Measurements from ENCODE around the gene MAPKAPK2. TPM values are rescaled to one million over a fixed set of nuclear protein-coding genes. Genes with fewer than 3 reads are reported as not detected.

The MAPKAPK2 gene
- total and polyA plus RNA-seq, 2 of the 13 experiments (the other 11 are each of a cell fraction or from before 2014, with no cell fraction given) = 16.6 to 34.0 TPM

DNA sequence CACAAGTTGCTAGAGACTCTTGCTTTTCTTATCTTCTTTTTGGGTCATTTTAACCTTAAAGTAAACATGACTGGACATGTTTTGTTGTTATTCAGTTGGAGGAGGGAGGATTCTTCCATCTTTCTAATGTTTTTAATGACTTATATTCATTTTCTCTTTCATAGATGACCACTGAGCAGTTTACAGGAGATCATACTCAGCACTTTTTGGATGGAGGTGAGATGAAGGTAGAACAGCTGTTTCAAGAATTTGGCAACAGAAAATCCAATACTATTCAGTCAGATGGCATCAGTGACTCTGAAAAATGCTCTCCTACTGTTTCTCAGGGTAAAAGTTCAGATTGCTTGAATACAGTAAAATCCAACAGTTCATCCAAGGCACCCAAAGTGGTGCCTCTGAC is 37.5 kb upstream of the MAPKAPK2 start:
- intact Hi-C loops (cut with micrococcal nuclease; ENCODE audit: unreplicated experiment) = no loop called here
- Histone ChIP-seq H3K4me3 (replicated peaks in 1 of 3; ENCODE audit: insufficient read depth in 1 of 3, low read depth in 2 of 3, low read length in 3 of 3) (no peak overlapping the region), H3K79me2 (ENCODE audit: insufficient read depth, low read length) (no peaks in the 10 kb centered on the region), H3K9me3 (ENCODE audit: low read length) (no peaks in the 10 kb centered on the region), H3K27me3 (ENCODE audit: control insufficient read depth in 1 of 2, insufficient read depth in 2 of 2, low read length in 2 of 2) (no peaks in the 10 kb centered on the region), H3K9ac (ENCODE audit: insufficient read depth, low read depth, low read length) (no peak overlapping the region), H3K4me2 (ENCODE audit: low read depth, low read length) (no peak overlapping the region), H4K20me1 (ENCODE audit: insufficient read depth, low read length) (no peaks in the 10 kb centered on the region), H3K36me3 (replicated peaks in 1 of 2; ENCODE audit: control insufficient read depth in 1 of 2, insufficient read depth in 2 of 2, low read length in 2 of 2) (peaks cover 0 to 7% of the 10 kb centered on the region in 2 experiments; a peak in 1 of 5 replicates), H3K27ac (ENCODE audit: extremely low read length, insufficient read depth, low read length) (no peak overlapping the region), H3K4me1 (ENCODE audit: insufficient read depth, low read length) (no peaks in the 10 kb centered on the region), H2AFZ (ENCODE audit: low read length) (no peak overlapping the region)
- ChIA-PET POLR2A (no interaction called here), CTCF (ENCODE audit: low intra/inter-chr PET ratio, low total read pairs) (no interaction called here)
- ATAC-seq (no peak), DNase-seq (ENCODE audit: low spot score) (no peak), FAIRE-seq (no peak)
- BruUV-seq (replicated peaks) = no TSS peak
- in situ Hi-C loops (cut with HindIII; ENCODE audit: extremely low pct_ligation_motif_present, low pct_unique_long_range_greater_than_20kb) = loop anchor here (25.0 kb wide), 1 partner anchor 265 kb away; the partner anchor contains the start of gene FCMR
- TF ChIP-seq, protein P1, sequence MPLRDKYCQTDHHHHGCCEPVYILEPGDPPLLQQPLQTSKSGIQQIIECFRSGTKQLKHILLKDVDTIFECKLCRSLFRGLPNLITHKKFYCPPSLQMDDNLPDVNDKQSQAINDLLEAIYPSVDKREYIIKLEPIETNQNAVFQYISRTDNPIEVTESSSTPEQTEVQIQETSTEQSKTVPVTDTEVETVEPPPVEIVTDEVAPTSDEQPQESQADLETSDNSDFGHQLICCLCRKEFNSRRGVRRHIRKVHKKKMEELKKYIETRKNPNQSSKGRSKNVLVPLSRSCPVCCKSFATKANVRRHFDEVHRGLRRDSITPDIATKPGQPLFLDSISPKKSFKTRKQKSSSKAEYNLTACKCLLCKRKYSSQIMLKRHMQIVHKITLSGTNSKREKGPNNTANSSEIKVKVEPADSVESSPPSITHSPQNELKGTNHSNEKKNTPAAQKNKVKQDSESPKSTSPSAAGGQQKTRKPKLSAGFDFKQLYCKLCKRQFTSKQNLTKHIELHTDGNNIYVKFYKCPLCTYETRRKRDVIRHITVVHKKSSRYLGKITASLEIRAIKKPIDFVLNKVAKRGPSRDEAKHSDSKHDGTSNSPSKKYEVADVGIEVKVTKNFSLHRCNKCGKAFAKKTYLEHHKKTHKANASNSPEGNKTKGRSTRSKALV (CRISPR knock-in tag; IDR thresholded peaks at IDR 0.05) = no peak
- TF ChIP-seq ZNF775 (CRISPR knock-in tag; IDR thresholded peaks at IDR 0.05; ENCODE audit: borderline replicate concordance) (no peak), SYNCRIP (IDR thresholded peaks at IDR 0.05; ENCODE audit: insufficient read depth, low read depth, low read length) (no peak), POGZ (CRISPR knock-in tag; IDR thresholded peaks at IDR 0.05) (no peak), ZNF484 (CRISPR knock-in tag; IDR thresholded peaks at IDR 0.05; ENCODE audit: borderline replicate concordance, low read depth) (no peak), TAF15 (IDR thresholded peaks at IDR 0.05; ENCODE audit: low read depth, low read length, poor library complexity, severe bottlenecking) (no peak), ATF1 (CRISPR knock-in tag; IDR thresholded peaks at IDR 0.05) (no peak), JUND (CRISPR knock-in tag; IDR thresholded peaks at IDR 0.05) (no peak), YEATS4 (CRISPR knock-in tag; IDR thresholded peaks at IDR 0.05; ENCODE audit: borderline replicate concordance) (no peak)
- TF ChIP-seq, protein P2, sequence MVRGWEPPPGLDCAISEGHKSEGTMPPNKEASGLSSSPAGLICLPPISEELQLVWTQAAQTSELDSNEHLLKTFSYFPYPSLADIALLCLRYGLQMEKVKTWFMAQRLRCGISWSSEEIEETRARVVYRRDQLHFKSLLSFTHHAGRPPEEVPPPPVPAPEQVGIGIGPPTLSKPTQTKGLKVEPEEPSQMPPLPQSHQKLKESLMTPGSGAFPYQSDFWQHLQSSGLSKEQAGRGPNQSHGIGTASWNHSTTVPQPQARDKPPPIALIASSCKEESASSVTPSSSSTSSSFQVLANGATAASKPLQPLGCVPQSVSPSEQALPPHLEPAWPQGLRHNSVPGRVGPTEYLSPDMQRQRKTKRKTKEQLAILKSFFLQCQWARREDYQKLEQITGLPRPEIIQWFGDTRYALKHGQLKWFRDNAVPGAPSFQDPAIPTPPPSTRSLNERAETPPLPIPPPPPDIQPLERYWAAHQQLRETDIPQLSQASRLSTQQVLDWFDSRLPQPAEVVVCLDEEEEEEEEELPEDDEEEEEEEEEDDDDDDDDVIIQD (CRISPR knock-in tag; IDR thresholded peaks at IDR 0.05; ENCODE audit: low read depth) = no peak
- TF ChIP-seq, protein P3, sequence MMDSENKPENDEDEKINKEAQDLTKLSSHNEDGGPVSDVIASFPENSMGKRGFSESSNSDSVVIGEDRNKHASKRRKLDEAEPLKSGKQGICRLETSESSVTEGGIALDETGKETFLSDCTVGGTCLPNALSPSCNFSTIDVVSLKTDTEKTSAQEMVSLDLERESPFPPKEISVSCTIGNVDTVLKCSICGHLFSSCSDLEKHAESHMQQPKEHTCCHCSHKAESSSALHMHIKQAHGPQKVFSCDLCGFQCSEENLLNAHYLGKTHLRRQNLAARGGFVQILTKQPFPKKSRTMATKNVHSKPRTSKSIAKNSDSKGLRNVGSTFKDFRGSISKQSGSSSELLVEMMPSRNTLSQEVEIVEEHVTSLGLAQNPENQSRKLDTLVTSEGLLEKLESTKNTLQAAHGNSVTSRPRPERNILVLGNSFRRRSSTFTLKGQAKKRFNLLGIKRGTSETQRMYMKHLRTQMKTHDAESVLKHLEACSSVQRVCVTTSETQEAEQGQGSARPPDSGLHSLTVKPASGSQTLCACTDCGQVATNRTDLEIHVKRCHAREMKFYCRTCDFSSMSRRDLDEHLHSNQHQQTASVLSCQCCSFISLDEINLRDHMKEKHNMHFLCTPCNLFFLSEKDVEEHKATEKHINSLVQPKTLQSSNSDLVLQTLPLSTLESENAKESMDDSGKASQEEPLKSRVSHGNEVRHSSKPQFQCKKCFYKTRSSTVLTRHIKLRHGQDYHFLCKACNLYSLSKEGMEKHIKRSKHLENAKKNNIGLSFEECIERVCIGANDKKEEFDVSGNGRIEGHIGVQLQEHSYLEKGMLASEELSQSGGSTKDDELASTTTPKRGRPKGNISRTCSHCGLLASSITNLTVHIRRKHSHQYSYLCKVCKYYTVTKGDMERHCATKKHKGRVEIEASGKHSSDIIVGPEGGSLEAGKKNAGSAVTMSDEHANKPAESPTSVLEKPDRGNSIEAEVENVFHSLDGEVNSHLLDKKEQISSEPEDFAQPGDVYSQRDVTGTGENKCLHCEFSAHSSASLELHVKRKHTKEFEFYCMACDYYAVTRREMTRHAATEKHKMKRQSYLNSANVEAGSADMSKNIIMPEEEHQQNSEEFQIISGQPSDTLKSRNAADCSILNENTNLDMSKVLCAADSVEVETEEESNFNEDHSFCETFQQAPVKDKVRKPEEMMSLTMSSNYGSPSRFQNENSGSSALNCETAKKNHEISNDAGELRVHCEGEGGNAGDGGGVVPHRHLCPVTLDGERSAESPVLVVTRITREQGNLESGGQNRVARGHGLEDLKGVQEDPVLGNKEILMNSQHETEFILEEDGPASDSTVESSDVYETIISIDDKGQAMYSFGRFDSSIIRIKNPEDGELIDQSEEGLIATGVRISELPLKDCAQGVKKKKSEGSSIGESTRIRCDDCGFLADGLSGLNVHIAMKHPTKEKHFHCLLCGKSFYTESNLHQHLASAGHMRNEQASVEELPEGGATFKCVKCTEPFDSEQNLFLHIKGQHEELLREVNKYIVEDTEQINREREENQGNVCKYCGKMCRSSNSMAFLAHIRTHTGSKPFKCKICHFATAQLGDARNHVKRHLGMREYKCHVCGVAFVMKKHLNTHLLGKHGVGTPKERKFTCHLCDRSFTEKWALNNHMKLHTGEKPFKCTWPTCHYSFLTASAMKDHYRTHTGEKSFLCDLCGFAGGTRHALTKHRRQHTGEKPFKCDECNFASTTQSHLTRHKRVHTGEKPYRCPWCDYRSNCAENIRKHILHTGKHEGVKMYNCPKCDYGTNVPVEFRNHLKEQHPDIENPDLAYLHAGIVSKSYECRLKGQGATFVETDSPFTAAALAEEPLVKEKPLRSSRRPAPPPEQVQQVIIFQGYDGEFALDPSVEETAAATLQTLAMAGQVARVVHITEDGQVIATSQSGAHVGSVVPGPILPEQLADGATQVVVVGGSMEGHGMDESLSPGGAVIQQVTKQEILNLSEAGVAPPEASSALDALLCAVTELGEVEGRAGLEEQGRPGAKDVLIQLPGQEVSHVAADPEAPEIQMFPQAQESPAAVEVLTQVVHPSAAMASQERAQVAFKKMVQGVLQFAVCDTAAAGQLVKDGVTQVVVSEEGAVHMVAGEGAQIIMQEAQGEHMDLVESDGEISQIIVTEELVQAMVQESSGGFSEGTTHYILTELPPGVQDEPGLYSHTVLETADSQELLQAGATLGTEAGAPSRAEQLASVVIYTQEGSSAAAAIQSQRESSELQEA (CRISPR knock-in tag; IDR thresholded peaks at IDR 0.05; ENCODE audit: not compliant biosample characterization) = no peak
